MCF 10A (cell line): ENCODE data around the gene HERPUD1. TPM values are rescaled to one million over a fixed set of nuclear protein-coding genes. Genes with fewer than 3 reads are reported as not detected.

Experiments
- BruUV-seq: library from RNA; stranded (reverse); fragments of 400-500 nt; replicated peaks from 2 replicates; lab custom pipeline; 2021; lab: Mats Ljungman, UMichigan
- CTCF ChIA-PET: fragments of 300-600 bp; sonication (Branson Sonifier 250); formaldehyde crosslinking; extraction: SDS; loops from one replicate; lab custom pipeline; 2021; ENCODE audit warnings: antibody characterized with exemption, inconsistent platforms; lab: Yijun Ruan, JAX
- POLR2A ChIA-PET: fragments of 300-600, 350-650 bp; sonication (Branson Sonifier 250); formaldehyde crosslinking; extraction: SDS; loops from one replicate; lab custom pipeline; 2020; ENCODE audit warnings: antibody characterized with exemption, inconsistent platforms; lab: Yijun Ruan, JAX
- DNase-seq: peaks from one replicate; pipeline ENCODE4 v3.0.0-alpha.2; 2018; ENCODE audit not compliant: unreplicated experiment
- H3K27ac Mint-ChIP-seq: one replicate; pipeline ENCODE4 v1.8.0; 2022; ENCODE audit warnings: mild to moderate bottlenecking, low read depth, mixed read lengths; ENCODE audit not compliant: unreplicated experiment
- H3K27me3 Mint-ChIP-seq: one replicate; pipeline ENCODE4 v1.8.0; 2022; ENCODE audit warnings: mixed read lengths; ENCODE audit not compliant: insufficient read depth, unreplicated experiment
- H3K36me3 Mint-ChIP-seq: one replicate; pipeline ENCODE4 v1.8.0; 2022; ENCODE audit warnings: mild to moderate bottlenecking, moderate library complexity, mixed read lengths; ENCODE audit not compliant: insufficient read depth, unreplicated experiment
- H3K4me1 Mint-ChIP-seq: one replicate; pipeline ENCODE4 v1.8.0; 2022; ENCODE audit warnings: mixed read lengths; ENCODE audit not compliant: insufficient read depth, unreplicated experiment
- H3K4me3 Mint-ChIP-seq: one replicate; pipeline ENCODE4 v1.8.0; 2022; ENCODE audit warnings: mild to moderate bottlenecking, moderate library complexity, mixed read lengths; ENCODE audit not compliant: unreplicated experiment
- H3K9me3 Mint-ChIP-seq: one replicate; pipeline ENCODE4 v1.8.0; 2022; ENCODE audit warnings: mixed read lengths; ENCODE audit not compliant: unreplicated experiment
- CTCF ChIP-seq: fragments of 200-600 bp; IDR thresholded peaks from one replicate; pipeline ENCODE4 v1.8.0; 2022; ENCODE audit warnings: antibody characterized with exemption, mild to moderate bottlenecking; ENCODE audit not compliant: unreplicated experiment
- intact Hi-C: fragments of 100-400 bp; cut with micrococcal nuclease; formaldehyde crosslinking; loops from 2 replicates; pipeline ENCODE4 v1.14.1; 2022
- total RNA-seq: library from RNA; stranded (reverse); gene quantifications from 2 replicates; pipeline ENCODE4 v1.2.3, GENCODE V29; 2022

HERPUD1 gene
- total RNA-seq, 1 experiment from 2014 or later = 201 TPM

GRCh38 chr16:56945847-56946527 lies 14.0 kb downstream of the HERPUD1 start:
- CTCF ChIA-PET = no interaction called here
- BruUV-seq = no TSS peak
- Mint-ChIP-seq H3K36me3 (peaks cover 62% of the 10 kb centered on the region), H3K27me3 (no peaks in the 10 kb centered on the region), H3K4me3 (no peak overlapping the region), H3K9me3 (no peaks in the 10 kb centered on the region), H3K27ac (no peak overlapping the region), H3K4me1 (no peaks in the 10 kb centered on the region)
- TF ChIP-seq CTCF = no peak
- intact Hi-C loops = no loop called here
- no peak for DNase-seq
- POLR2A ChIA-PET = interaction anchor here (0.7 to 3.4 kb wide), 5 partner anchors 8 to 152 kb away, joined by 3 to 31 read pairs (median 4); partner anchors contain the start of gene HERPUD1

GRCh38 chr16:56946767-56947603 lies 15.0 kb downstream of the HERPUD1 start:
- ChIA-PET POLR2A (interaction anchor here (0.6 to 3.4 kb wide), 6 partner anchors 10 to 78 kb away, joined by 3 to 31 read pairs (median 4); partner anchors contain the start of gene HERPUD1), CTCF (interaction anchor here (0.6 kb wide), 1 partner anchor 31 kb away, joined by 3 read pairs; no protein-coding TSS in a partner anchor)
- Mint-ChIP-seq H3K4me3 (no peak overlapping the region), H3K27ac (no peak overlapping the region), H3K9me3 (no peaks in the 10 kb centered on the region), H3K4me1 (no peaks in the 10 kb centered on the region), H3K27me3 (no peaks in the 10 kb centered on the region), H3K36me3 (peaks cover 56% of the 10 kb centered on the region)
- DNase-seq = no peak
- no TSS peak for BruUV-seq
- no peak for TF ChIP-seq CTCF
- intact Hi-C loops = no loop called here

- BruUV-seq = no TSS peak
Observed at GRCh38 chr16:56947604-56947995, 15.7 kb downstream of the HERPUD1 start.

More at GRCh38 chr16:56947604-56947995, 15.7 kb downstream of the HERPUD1 start:
- TF ChIP-seq CTCF = no peak
- no peak for DNase-seq
- CTCF ChIA-PET = interaction anchor here (0.6 kb wide), 1 partner anchor 30 kb away, joined by 3 read pairs; no protein-coding TSS in a partner anchor
- intact Hi-C loops = no loop called here
- Mint-ChIP-seq H3K4me1 (no peaks in the 10 kb centered on the region), H3K27me3 (no peaks in the 10 kb centered on the region), H3K9me3 (no peaks in the 10 kb centered on the region), H3K27ac (no peak overlapping the region), H3K4me3 (no peak overlapping the region), H3K36me3 (peaks cover 49% of the 10 kb centered on the region)
- POLR2A ChIA-PET = interaction anchor here (0.6 to 3.4 kb wide), 5 partner anchors 10 to 79 kb away, joined by 3 to 31 read pairs (median 4); partner anchors contain the start of gene HERPUD1
